NT2/D1 (cell line): ENCODE results near the gene RPS24.
"Not testable (repeated sequence)": the region's sequence is repeated elsewhere in the genome, so short reads cannot be mapped to it uniquely, and the experiment has no call there.

Experiments used
- DNase-seq: peaks from one replicate; pipeline ENCODE4 v3.0.0-alpha.2; 2011; ENCODE audit warnings: low read depth, low spot score
- H3K27me3 ChIP-seq: 2 replicates; pipeline ENCODE4 v1.6.0; 2011; ENCODE audit warnings: mild to moderate bottlenecking; ENCODE audit not compliant: insufficient read length, insufficient read depth
- H3K36me3 ChIP-seq: 2 replicates; pipeline ENCODE4 v1.6.1; 2011; ENCODE audit warnings: mild to moderate bottlenecking, low read length, mixed read lengths; ENCODE audit not compliant: insufficient read depth, insufficient read length
- H3K4me1 ChIP-seq: 2 replicates; pipeline ENCODE4 v1.5.1; 2011; ENCODE audit not compliant: insufficient read depth, insufficient read length
- H3K4me3 ChIP-seq: 2 replicates; pipeline ENCODE4 v1.5.1; 2011; ENCODE audit warnings: low read depth; ENCODE audit not compliant: insufficient read length
- H3K9ac ChIP-seq: 2 replicates; pipeline ENCODE4 v1.6.0; 2011; ENCODE audit warnings: low read depth; ENCODE audit not compliant: insufficient read length
- H3K9me3 ChIP-seq: 2 replicates; pipeline ENCODE4 v1.5.1; 2011; ENCODE audit warnings: mild to moderate bottlenecking, low read length; ENCODE audit not compliant: insufficient read depth
- SUZ12 ChIP-seq: IDR thresholded peaks from 2 replicates; pipeline ENCODE4 v1.6.1; 2011; ENCODE audit not compliant: insufficient read length, insufficient read depth; ENCODE audit errors: extremely low read depth
- YY1 ChIP-seq: IDR thresholded peaks from 2 replicates; pipeline ENCODE4 v1.6.1; 2011; ENCODE audit not compliant: insufficient read length, insufficient read depth
- ZNF274 ChIP-seq: IDR thresholded peaks from 2 replicates; pipeline ENCODE4 v1.6.1; 2011; ENCODE audit warnings: mild to moderate bottlenecking, low read depth, low read length

RPS24 gene

GRCh38 chr10:78066012-78066411 is 32.3 kb downstream of the RPS24 start:
- DNase-seq, result no peak
- H3K27me3 ChIP-seq, result no peaks in the 10 kb centered on the region
- no peak overlapping the region for H3K4me3 ChIP-seq
- no peaks in the 10 kb centered on the region for H3K9me3 ChIP-seq
- H3K9ac ChIP-seq, result no peak overlapping the region
- H3K36me3 ChIP-seq, result no peaks in the 10 kb centered on the region
- H3K4me1 ChIP-seq, result no peaks in the 10 kb centered on the region
- TF ChIP-seq YY1, result no peak
- TF ChIP-seq ZNF274, result no peak
- no peak for TF ChIP-seq SUZ12

GRCh38 chr10:78066728-78067430 is 33.2 kb downstream of the RPS24 start:
- no peaks in the 10 kb centered on the region for H3K27me3 ChIP-seq
- H3K4me3 ChIP-seq, result no peak overlapping the region
- no peak for DNase-seq
- H3K9me3 ChIP-seq, result no peaks in the 10 kb centered on the region
- no peaks in the 10 kb centered on the region for H3K4me1 ChIP-seq
- no peak overlapping the region for H3K9ac ChIP-seq
- no peaks in the 10 kb centered on the region for H3K36me3 ChIP-seq
- TF ChIP-seq YY1 (no peak), ZNF274 (no peak)

DNA sequence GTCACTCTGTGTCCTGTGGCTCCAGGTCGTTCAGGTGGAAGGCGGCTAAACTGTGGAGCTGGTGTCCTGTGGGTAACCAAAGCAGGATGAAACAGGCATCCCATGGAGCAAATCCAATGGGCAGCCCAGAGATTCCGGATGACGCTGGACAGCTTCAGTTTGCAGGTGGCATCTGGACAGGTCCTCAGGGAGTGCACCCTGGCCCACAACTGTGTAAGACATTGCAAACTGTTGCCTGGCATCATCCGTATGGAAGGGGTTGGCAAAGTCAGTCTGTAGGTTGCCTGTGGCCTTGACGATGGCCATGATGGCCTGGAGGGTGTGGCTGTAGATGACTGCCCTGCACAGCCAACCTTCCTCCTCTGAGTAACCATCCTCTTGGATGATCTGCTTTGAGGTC is 35.5 kb downstream of the RPS24 start:
- Histone ChIP-seq H3K9ac (no peak overlapping the region), H3K27me3 (no peaks in the 10 kb centered on the region), H3K9me3 (no peaks in the 10 kb centered on the region), H3K4me1 (no peaks in the 10 kb centered on the region), H3K4me3 (no peak overlapping the region), H3K36me3 (no peaks in the 10 kb centered on the region)
- no peak for TF ChIP-seq YY1
- no peak for TF ChIP-seq ZNF274
- no peak for TF ChIP-seq SUZ12
- DNase-seq, result no peak

- not testable (repeated sequence) for H3K9me3 ChIP-seq, H3K27me3 ChIP-seq, DNase-seq, H3K4me1 ChIP-seq, H3K4me3 ChIP-seq, H3K36me3 ChIP-seq, H3K9ac ChIP-seq
Measured at GRCh38 chr10:78070064-78070463, 36.4 kb downstream of the RPS24 start.

DNA sequence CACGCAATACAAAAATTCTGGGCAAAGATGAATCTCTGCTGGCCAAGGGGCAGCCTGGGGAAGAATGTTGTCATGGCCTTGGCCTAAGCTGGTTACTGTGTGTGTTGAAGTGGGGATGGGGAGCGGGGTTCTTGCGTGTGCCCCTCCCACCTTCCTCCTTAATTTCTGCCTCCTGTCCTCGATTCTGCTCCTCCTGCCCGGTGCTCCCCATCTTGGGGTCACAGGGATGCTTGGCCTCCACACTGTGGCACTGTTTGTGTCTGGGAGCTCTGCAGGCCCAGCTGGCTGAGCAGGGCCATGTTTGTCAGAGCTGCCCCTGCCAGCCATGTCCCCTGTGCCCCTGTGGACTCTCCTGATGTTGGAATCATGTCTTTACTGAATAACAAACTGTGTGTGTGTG is 37.1 kb downstream of the RPS24 start:
- TF ChIP-seq YY1, result no peak
- no peak for TF ChIP-seq SUZ12
- no peak for TF ChIP-seq ZNF274
- Histone ChIP-seq H3K4me3 (no peak overlapping the region), H3K9me3 (no peaks in the 10 kb centered on the region), H3K4me1 (no peaks in the 10 kb centered on the region), H3K36me3 (no peaks in the 10 kb centered on the region), H3K27me3 (no peaks in the 10 kb centered on the region), H3K9ac (no peak overlapping the region)
- no peak for DNase-seq

DNA sequence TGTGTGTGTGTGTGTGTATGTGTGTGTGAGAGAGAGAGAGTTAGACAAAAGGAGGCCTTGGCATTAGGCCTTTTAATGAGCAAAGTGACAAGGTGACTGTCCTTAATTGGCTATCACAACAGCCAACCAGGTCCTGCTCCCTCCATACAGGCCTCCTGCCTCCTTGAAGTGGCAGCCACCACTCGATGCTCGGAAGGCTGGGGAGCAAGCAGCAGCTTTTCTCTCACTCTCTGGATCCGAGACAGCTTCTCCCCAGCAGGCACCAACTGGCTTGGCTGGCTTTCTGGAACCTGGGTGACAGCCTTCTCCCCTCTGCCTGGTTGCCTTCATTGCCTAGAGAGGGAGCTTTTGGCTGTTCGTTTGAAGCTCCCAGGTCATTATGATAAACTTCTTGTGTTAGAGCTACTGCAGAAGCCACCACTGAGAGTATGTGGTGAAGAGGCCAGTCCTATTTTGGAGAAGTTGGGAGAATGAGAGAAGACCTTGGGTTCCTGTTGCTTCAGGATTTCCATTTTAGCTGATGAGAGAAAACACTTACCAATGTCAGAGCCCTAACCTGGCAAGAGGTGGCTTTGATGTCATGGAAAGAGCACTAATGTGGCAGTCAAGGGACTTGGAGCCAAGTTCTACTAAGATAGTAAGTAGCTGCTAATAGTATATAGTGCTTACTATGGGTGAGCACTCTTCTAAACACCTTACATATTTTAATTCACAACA is 37.6 kb downstream of the RPS24 start:
- H3K9ac ChIP-seq, result no peak overlapping the region

DNA sequence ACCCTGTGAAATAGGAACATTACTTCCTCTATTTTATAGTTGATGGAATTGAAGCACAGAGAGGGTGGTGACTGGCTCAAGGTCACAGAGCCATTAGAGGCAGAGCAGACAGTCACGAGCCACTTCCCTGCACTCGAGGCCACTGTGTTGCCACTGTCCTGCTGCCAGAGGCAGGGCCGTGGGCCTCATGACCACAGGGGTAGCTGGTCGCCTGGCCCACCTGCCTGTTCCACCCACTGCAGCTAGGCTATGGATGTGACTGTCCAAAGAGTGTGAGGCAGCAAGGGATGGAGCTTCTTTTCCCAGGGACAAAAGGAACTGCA is 38.2 kb downstream of the RPS24 start:
- DNase-seq, result no peak
- H3K9me3 ChIP-seq, result peaks cover 7% of the 10 kb centered on the region; the same call in 1 of the 2 replicates
- no peak overlapping the region for H3K4me3 ChIP-seq
- no peaks in the 10 kb centered on the region for H3K36me3 ChIP-seq
- no peaks in the 10 kb centered on the region for H3K4me1 ChIP-seq
- no peaks in the 10 kb centered on the region for H3K27me3 ChIP-seq
- TF ChIP-seq YY1 (no peak), ZNF274 (no peak)
- H3K9ac ChIP-seq, result no peak overlapping the region

More for the DNA sequence above, 37.6 kb downstream of the RPS24 start:
- TF ChIP-seq ZNF274, result no peak
- TF ChIP-seq SUZ12, result no peak
- no peak for TF ChIP-seq YY1
- no peaks in the 10 kb centered on the region for H3K36me3 ChIP-seq
- no peak for DNase-seq
- H3K27me3 ChIP-seq, result no peaks in the 10 kb centered on the region
- no peak overlapping the region for H3K4me3 ChIP-seq
- H3K9me3 ChIP-seq, result peaks cover 2% of the 10 kb centered on the region; the same call in 1 of the 2 replicates
- no peaks in the 10 kb centered on the region for H3K4me1 ChIP-seq

DNA sequence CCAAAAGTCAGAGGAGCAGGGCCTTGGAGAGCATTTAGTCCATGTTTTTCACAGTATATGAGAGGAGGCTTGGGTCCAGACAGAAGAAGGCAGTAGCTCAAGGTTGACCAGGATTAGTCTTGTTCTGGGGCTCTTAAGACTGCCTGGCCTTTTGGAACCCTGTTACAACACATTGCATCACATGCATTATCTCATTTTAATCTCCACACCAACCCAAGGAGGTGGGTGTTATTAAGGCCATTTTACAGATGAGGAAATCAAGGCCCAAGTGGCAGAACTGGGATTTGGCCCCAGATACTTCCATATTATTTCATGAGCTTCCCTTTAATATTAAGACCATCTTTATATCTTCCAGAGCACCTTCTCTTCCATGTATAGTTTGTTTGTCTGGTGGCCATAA is 38.8 kb downstream of the RPS24 start:
- no peaks in the 10 kb centered on the region for H3K36me3 ChIP-seq
- H3K9ac ChIP-seq, result no peak overlapping the region
- peaks cover 8% of the 10 kb centered on the region; the same call in 1 of the 2 replicates for H3K9me3 ChIP-seq
- TF ChIP-seq SUZ12 (no peak), YY1 (no peak), ZNF274 (no peak)
- no peak for DNase-seq
- H3K27me3 ChIP-seq, result no peaks in the 10 kb centered on the region
- H3K4me1 ChIP-seq, result no peaks in the 10 kb centered on the region
- no peak overlapping the region for H3K4me3 ChIP-seq

DNA sequence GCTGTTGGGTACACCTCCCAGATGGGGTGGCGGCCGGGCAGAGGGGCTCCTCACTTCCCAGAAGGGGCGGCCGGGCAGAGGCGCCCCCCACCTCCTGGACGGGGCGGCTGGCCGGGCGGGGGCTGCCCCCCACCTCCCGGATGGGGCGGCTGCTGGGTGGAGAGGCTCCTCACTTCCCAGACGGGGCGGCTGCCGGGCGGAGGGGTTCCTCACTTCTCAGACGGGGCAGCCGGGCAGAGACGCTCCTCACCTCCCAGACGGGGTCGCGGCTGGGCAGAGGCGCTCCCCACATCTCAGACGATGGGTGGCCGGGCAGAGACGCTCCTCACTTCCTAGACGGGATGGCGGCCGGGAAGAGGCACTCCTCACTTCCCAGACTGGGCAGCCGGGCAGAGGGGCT is 42.1 kb downstream of the RPS24 start:
- not testable (repeated sequence) for DNase-seq

More for the DNA sequence above, 42.1 kb downstream of the RPS24 start:
- not testable (repeated sequence) for H3K4me3 ChIP-seq, H3K27me3 ChIP-seq, H3K4me1 ChIP-seq, H3K9ac ChIP-seq, H3K36me3 ChIP-seq, H3K9me3 ChIP-seq
